HepG2 (cell line): ENCODE results near the gene SKIC2. TPM values are rescaled to one million over a fixed set of nuclear protein-coding genes. Genes with fewer than 3 reads are reported as not detected.
A peak's percentile ranks its signal among the peaks of the same experiment; 100 is the strongest.

Source experiments
- ATF5 ChIP-seq: sonication (generic); formaldehyde crosslinking; IDR thresholded peaks from 2 replicates; pipeline ENCODE4 v1.4.0; 2020; ENCODE audit warnings: mild to moderate bottlenecking, low read depth, missing genetic modification reagents
- BCL6 ChIP-seq: IDR thresholded peaks from 2 replicates; pipeline ENCODE4 v1.6.1; 2016; ENCODE audit warnings: missing genetic modification reagents, missing compliant biosample characterization
- CREB1 ChIP-seq, 2 experiments: fragments of 450-650 bp in 1 of 2; IDR thresholded peaks; 2 replicates each; pipeline ENCODE4 v1.6.1; 2016 to 2017; ENCODE audit warnings: control low read depth in 1 of 2, mild to moderate bottlenecking in 1 of 2, missing compliant biosample characterization in 1 of 2, missing genetic modification characterization in 1 of 2
- EP300 ChIP-seq, 3 experiments: sonication (generic) in 1 of 3; formaldehyde crosslinking in 1 of 3; IDR thresholded peaks; 2 replicates each; pipeline versions ENCODE4 v1.5.1 to v1.6.1; 2011 to 2020; ENCODE audit warnings: low read depth in 2 of 3, low read length in 2 of 3, borderline replicate concordance in 1 of 3, improper control_type of control experiment in 1 of 3, mild to moderate bottlenecking in 1 of 3, missing genetic modification reagents in 1 of 3, moderate library complexity in 1 of 3
- ERF ChIP-seq: IDR thresholded peaks from 2 replicates; pipeline ENCODE4 v1.6.1; 2018; ENCODE audit warnings: missing biosample characterization, missing genetic modification reagents
- GMEB1 ChIP-seq: sonication (generic); formaldehyde crosslinking; IDR thresholded peaks from 2 replicates; pipeline ENCODE4 v1.5.1; 2020; ENCODE audit warnings: missing genetic modification reagents, mild to moderate bottlenecking, borderline replicate concordance
- HNF4A ChIP-seq: sonication (generic); formaldehyde crosslinking; IDR thresholded peaks from 2 replicates; pipeline ENCODE4 v1.4.0; 2020; ENCODE audit warnings: missing genetic modification reagents
- HNF4G ChIP-seq, 2 experiments: sonication (generic) in 1 of 2; formaldehyde crosslinking in 1 of 2; IDR thresholded peaks; 2 replicates each; pipeline versions ENCODE4 v1.4.0 to v1.6.1; 2011 to 2020; ENCODE audit warnings: borderline replicate concordance in 2 of 2, low read depth in 2 of 2, mild to moderate bottlenecking in 2 of 2, low read length in 1 of 2, missing genetic modification reagents in 1 of 2, moderate library complexity in 1 of 2
- KDM6A ChIP-seq: IDR thresholded peaks from 2 replicates; pipeline ENCODE4 v1.6.1; 2016; ENCODE audit warnings: low read depth
- KLF6 ChIP-seq: IDR thresholded peaks from 2 replicates; pipeline ENCODE4 v1.8.0; 2016; ENCODE audit warnings: missing biosample characterization, missing genetic modification reagents
- MLX ChIP-seq: IDR thresholded peaks from 2 replicates; pipeline ENCODE4 v1.6.1; 2016
- NCOA2 ChIP-seq: sonication (generic); formaldehyde crosslinking; IDR thresholded peaks from 2 replicates; pipeline ENCODE4 v1.8.0; 2022; ENCODE audit warnings: inconsistent platforms
- PATZ1 ChIP-seq: sonication (generic); formaldehyde crosslinking; IDR thresholded peaks from 2 replicates; pipeline ENCODE4 v1.4.0; 2020; ENCODE audit warnings: missing genetic modification reagents
- RCOR2 ChIP-seq: IDR thresholded peaks from 2 replicates; pipeline ENCODE4 v1.6.1; 2016; ENCODE audit warnings: missing biosample characterization, missing genetic modification reagents
- SALL1 ChIP-seq: sonication (generic); formaldehyde crosslinking; IDR thresholded peaks from 2 replicates; pipeline ENCODE4 v1.8.0; 2022; ENCODE audit warnings: mild to moderate bottlenecking, missing genetic modification reagents
- SAP130 ChIP-seq: IDR thresholded peaks from 2 replicates; pipeline ENCODE4 v1.6.1; 2016; ENCODE audit warnings: low read depth
- TEAD3 ChIP-seq: optimal IDR thresholded peaks from 2 replicates; pipeline ENCODE3; 2016; ENCODE audit warnings: borderline replicate concordance
- XBP1 ChIP-seq: sonication (generic); formaldehyde crosslinking; IDR thresholded peaks from 2 replicates; pipeline ENCODE4 v1.5.0; 2020; ENCODE audit warnings: missing genetic modification reagents
- ZNF230 ChIP-seq: sonication (generic); formaldehyde crosslinking; IDR thresholded peaks from 2 replicates; pipeline ENCODE4 v1.4.0; 2020; ENCODE audit warnings: mild to moderate bottlenecking, missing genetic modification reagents
- ZNF281 ChIP-seq: sonication (generic); formaldehyde crosslinking; IDR thresholded peaks from 2 replicates; pipeline ENCODE4 v1.4.0; 2020; ENCODE audit warnings: missing genetic modification reagents, borderline replicate concordance
- ZNF501 ChIP-seq: sonication (generic); formaldehyde crosslinking; IDR thresholded peaks from 2 replicates; pipeline ENCODE4 v1.5.1; 2020; ENCODE audit warnings: mild to moderate bottlenecking, moderate library complexity, missing genetic modification reagents
- ZSCAN9 ChIP-seq: IDR thresholded peaks from 2 replicates; pipeline ENCODE4 v1.6.1; 2016; ENCODE audit warnings: borderline replicate concordance
- polyA plus RNA-seq, 8 experiments: library from polyadenylated mRNA; depleted of rRNA in 3 of 8; stranded (reverse) in 7 of 8; unstranded in 1 of 8; fragments of >200 nt; fragmentation: Illumina TruSeq in 4 of 8; extraction: Trizol in 4 of 8; gene quantifications; 2 replicates each; pipeline versions ENCODE4 v1.2.1 to v1.2.3, GENCODE V29; 2011 to 2016; ENCODE audit warnings: low read depth in 4 of 8, missing spikeins in 1 of 8, mixed read lengths in 1 of 8; ENCODE audit not compliant: insufficient read depth in 1 of 8
- total RNA-seq, 5 experiments: library from RNA; depleted of rRNA; stranded (reverse); fragments of >200 nt; fragmentation: Illumina TruSeq; extraction: Trizol; gene quantifications; 2 replicates each; pipeline ENCODE4 v1.2.3, GENCODE V29; 2016; ENCODE audit warnings: low read depth in 1 of 5

The SKIC2 gene
- total and polyA plus RNA-seq, 2 of the 13 experiments (the other 11 are each of a cell fraction or from before 2014, with no cell fraction given), result 67.1 to 68.4 TPM

- peak; percentile 16; the same call in 1 of the 2 replicates for TF ChIP-seq GMEB1 (CRISPR knock-in tag)
- TF ChIP-seq ERF (CRISPR knock-in tag), result peak; percentile 41; the same call in 1 of the 2 replicates
- TF ChIP-seq CREB1 (IDR thresholded peaks at IDR 0.05), result peak; percentile 29; the same call in 1 of the 2 replicates
- TF ChIP-seq CREB1 (CRISPR knock-in tag; IDR thresholded peaks at IDR 0.05), result no peak
- peak; percentile 60; the same call in 1 of the 2 replicates for TF ChIP-seq RCOR2 (CRISPR knock-in tag)
- 0 out of 2 replicates have a peak, but pooled peaks have one; percentile 37 for TF ChIP-seq ATF5 (CRISPR knock-in tag)
- peak; percentile 87 for TF ChIP-seq ZNF281
- TF ChIP-seq SAP130, result peak; percentile 47
- TF ChIP-seq XBP1 (CRISPR knock-in tag), result no peak
- TF ChIP-seq ZNF501, result no peak
- 0 out of 2 replicates have a peak, but pooled peaks have one; percentile 42 for TF ChIP-seq ZNF230 (CRISPR knock-in tag)
- TF ChIP-seq SALL1 (CRISPR knock-in tag), result peak; percentile 65
- TF ChIP-seq HNF4G (IDR thresholded peaks at IDR 0.05; ENCODE audit: borderline replicate concordance, low read depth, low read length), result peak; percentile 40; the same call in 1 of the 2 replicates
- TF ChIP-seq HNF4G (CRISPR knock-in tag; IDR thresholded peaks at IDR 0.05; ENCODE audit: borderline replicate concordance, low read depth), result peak; percentile 67
- TF ChIP-seq EP300 (IDR thresholded peaks at IDR 0.05; ENCODE audit: low read depth in 2 of 2, low read length in 2 of 2), result no peak
- 0 out of 2 replicates have a peak, but pooled peaks have one; percentile 25 for TF ChIP-seq EP300 (CRISPR knock-in tag; IDR thresholded peaks at IDR 0.05; ENCODE audit: borderline replicate concordance)
- peak; percentile 65 for TF ChIP-seq PATZ1
- TF ChIP-seq ZSCAN9 (CRISPR knock-in tag), result no peak
- TF ChIP-seq HNF4A, result peak; percentile 65
- no peak for TF ChIP-seq MLX (CRISPR knock-in tag)
- TF ChIP-seq KDM6A (CRISPR knock-in tag), result 0 out of 2 replicates have a peak, but pooled peaks have one; percentile 14
- peak; percentile 71 for TF ChIP-seq TEAD3 (CRISPR knock-in tag)
- TF ChIP-seq KLF6 (CRISPR knock-in tag), result 0 out of 2 replicates have a peak, but pooled peaks have one; percentile 46
- peak; percentile 87 for TF ChIP-seq BCL6 (CRISPR knock-in tag)
- TF ChIP-seq NCOA2 (CRISPR knock-in tag), result peak; percentile 22; the same call in 1 of the 2 replicates
These were observed 18.7 kb upstream of the SKIC2 start (continued) for GRCh38 chr6:31940256-31940664.
